ENCODE data around the gene PNMA8C.
"Not testable (repeated sequence)": the region's sequence is repeated elsewhere in the genome, so short reads cannot be mapped to it uniquely, and the experiment has no call there.

Gene PNMA8C

GRCh38 chr19:46447006-46447405 is 18.3 kb upstream of the PNMA8C start:
- no peak for DNase-seq (ENCODE audit: low read depth)

- no peak for DNase-seq (ENCODE audit: low read depth)
Measured at GRCh38 chr19:46446021-46446420, 17.3 kb upstream of the PNMA8C start.

GRCh38 chr19:46442808-46443450 is 14.2 kb upstream of the PNMA8C start:
- DNase-seq (ENCODE audit: low read depth): no peak

GRCh38 chr19:46441866-46442265 is 13.1 kb upstream of the PNMA8C start:
- no peak for DNase-seq (ENCODE audit: low read depth)

- not testable (repeated sequence) for DNase-seq (ENCODE audit: low read depth)
Measured at GRCh38 chr19:46435689-46436088, 7.0 kb upstream of the PNMA8C start.

GRCh38 chr19:46435009-46435408 is 6.3 kb upstream of the PNMA8C start:
- DNase-seq (ENCODE audit: low read depth): no peak

GRCh38 chr19:46433470-46433869 is 4.7 kb upstream of the PNMA8C start:
- not testable (repeated sequence) for DNase-seq (ENCODE audit: low read depth)

- no peak for DNase-seq (ENCODE audit: low read depth)
Measured at GRCh38 chr19:46431824-46432223, 3.1 kb upstream of the PNMA8C start.

- DNase-seq (ENCODE audit: low read depth): no peak
Measured at GRCh38 chr19:46429999-46430398, 1.3 kb upstream of the PNMA8C start.

GRCh38 chr19:46427518-46428045 is 1.2 kb downstream of the PNMA8C start:
- DNase-seq (ENCODE audit: low read depth): no peak

GRCh38 chr19:46426506-46427162 is 2.1 kb downstream of the PNMA8C start:
- DNase-seq (ENCODE audit: low read depth): peak; percentile 42

GRCh38 chr19:46426035-46426505 is 2.7 kb downstream of the PNMA8C start:
- DNase-seq (ENCODE audit: low read depth): no peak

- DNase-seq (ENCODE audit: low read depth): no peak
Measured at GRCh38 chr19:46423188-46423587, 5.5 kb downstream of the PNMA8C start.

GRCh38 chr19:46422344-46422743 is 6.4 kb downstream of the PNMA8C start:
- no peak for DNase-seq (ENCODE audit: low read depth)

GRCh38 chr19:46420056-46420455 is 8.7 kb downstream of the PNMA8C start:
- no peak for DNase-seq (ENCODE audit: low read depth)

- peak; percentile 45 for DNase-seq (ENCODE audit: low read depth)
Measured at GRCh38 chr19:46415804-46416709, 12.7 kb downstream of the PNMA8C start.

GRCh38 chr19:46414899-46415298 is 13.8 kb downstream of the PNMA8C start:
- DNase-seq (ENCODE audit: low read depth): not testable (repeated sequence)

GRCh38 chr19:46413262-46414031 is 15.3 kb downstream of the PNMA8C start, which contains the start of gene CCDC8:
Gene CCDC8, minus strand, starts transcription at chr19:46413564. Its CDS starts 754 bp downstream, at chr19:46412810.
- DNase-seq (ENCODE audit: low read depth): no peak

GRCh38 chr19:46412650-46413261 is 16.0 kb downstream of the PNMA8C start:
- DNase-seq (ENCODE audit: low read depth): no peak

- no peak for DNase-seq (ENCODE audit: low read depth)
Measured at GRCh38 chr19:46411925-46412649, 16.6 kb downstream of the PNMA8C start.
